ENCODE results near the gene SCARF2. TPM values are rescaled to one million over a fixed set of nuclear protein-coding genes. Genes with fewer than 3 reads are reported as not detected.

The SCARF2 gene
- total and polyA plus RNA-seq, 11 donors = 1.5 to 10.1 (median 2.8) TPM

- TF ChIP-seq POLR2A (IDR thresholded peaks at IDR 0.05) (no peak), CTCF (IDR thresholded peaks at IDR 0.05) (no peak)
- intact Hi-C loops (cut with DNase I) = no loop called here
- Histone ChIP-seq H3K27ac (no peak overlapping the region), H3K4me3 (no peak overlapping the region), H3K9me3 (no peaks in the 10 kb centered on the region), H3K27me3 (peaks cover 0 to 29% (median 0%) of the 10 kb centered on the region in 9 donors), H3K36me3 (peaks cover 0 to 30% (median 16%) of the 10 kb centered on the region in 9 donors), H3K4me1 (peaks cover 0 to 41% (median 22%) of the 10 kb centered on the region in 12 donors)
- DNase-seq (peak in 2 of 5 donors; percentile 13 to 23), ATAC-seq (no peak)
- WGBS, 4 donors = 93 to 100% (median 96%) methylated on average over 3 to 5 of the region's 5 CpGs
Measured at GRCh38 chr22:20439928-20440575, 2.4 kb upstream of the SCARF2 start.

GRCh38 chr22:20439556-20439927 lies 1.9 kb upstream of the SCARF2 start:
- DNase-seq = peak in 2 of 5 donors; percentile 6 to 28
- Histone ChIP-seq H3K27ac (no peak overlapping the region), H3K4me1 (peaks cover 0 to 42% (median 23%) of the 10 kb centered on the region in 12 donors), H3K9me3 (no peaks in the 10 kb centered on the region), H3K4me3 (no peak overlapping the region), H3K36me3 (peaks cover 0 to 25% (median 11%) of the 10 kb centered on the region in 9 donors), H3K27me3 (peaks cover 0 to 29% (median 0%) of the 10 kb centered on the region in 9 donors)
- 86 to 95% (median 92%) methylated on average over 2 to 4 of the region's 4 CpGs for WGBS, 4 donors
- intact Hi-C loops (cut with DNase I) = no loop called here
- no peak for TF ChIP-seq POLR2A (IDR thresholded peaks at IDR 0.05)
- no peak for TF ChIP-seq CTCF (IDR thresholded peaks at IDR 0.05)
- ATAC-seq = no peak

DNA sequence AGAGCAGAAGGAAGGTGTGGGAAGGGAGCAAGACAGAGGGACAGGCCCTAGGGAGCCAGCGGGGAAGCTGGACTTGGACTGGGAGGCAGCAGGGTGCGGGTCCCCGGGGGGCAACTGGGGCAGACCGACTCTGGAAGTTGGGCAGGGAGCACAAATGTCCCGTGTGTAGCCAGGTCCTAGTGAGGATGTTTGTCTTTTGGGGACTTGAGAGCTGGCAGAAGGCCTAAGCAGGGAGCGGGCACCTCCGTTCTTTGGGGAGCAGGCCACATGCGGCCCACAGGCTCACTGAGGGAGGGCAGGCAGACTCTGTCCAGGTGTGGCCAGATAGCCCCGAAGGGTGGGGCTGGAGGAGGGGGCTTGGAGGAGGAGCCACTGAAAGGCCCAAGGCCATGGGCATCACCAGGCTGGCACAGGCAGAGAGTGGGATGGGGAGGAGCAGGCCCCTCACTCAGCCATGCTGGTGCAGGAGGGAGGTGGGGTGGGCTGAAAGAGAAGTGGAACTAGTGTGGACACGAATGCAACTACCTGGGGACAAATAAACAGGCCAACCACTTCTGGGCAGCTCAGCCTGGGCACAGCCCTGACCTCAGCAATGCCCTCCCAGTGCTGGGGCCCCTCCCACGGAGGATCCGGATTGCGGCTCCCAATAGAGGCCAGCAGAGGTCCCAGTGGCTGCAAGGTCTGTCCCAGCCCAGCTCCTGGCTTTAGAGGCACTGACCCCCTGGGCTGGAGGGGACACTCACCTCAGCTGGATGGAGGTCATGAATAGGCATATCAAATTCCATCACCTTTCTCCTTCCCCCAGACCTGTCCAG lies 1.3 kb upstream of the SCARF2 start:
- Histone ChIP-seq H3K36me3 (peaks cover 0 to 18% (median 10%) of the 10 kb centered on the region in 9 donors), H3K4me1 (peaks cover 0 to 42% (median 24%) of the 10 kb centered on the region in 12 donors), H3K9me3 (no peaks in the 10 kb centered on the region), H3K4me3 (peak overlapping the region in 10 of 12 donors; percentile 56 to 85 (median 72)), H3K27ac (peak overlapping the region in 9 of 12 donors; percentile 58 to 93 (median 87)), H3K27me3 (peaks cover 0 to 29% (median 0%) of the 10 kb centered on the region in 9 donors)
- intact Hi-C loops (cut with DNase I) = no loop called here
- DNase-seq (peak in 2 of 5 donors; percentile 47 to 55), ATAC-seq (peak in 2 of 4 donors; percentile 40 to 45)
- TF ChIP-seq POLR2A (IDR thresholded peaks at IDR 0.05) (no peak), CTCF (IDR thresholded peaks at IDR 0.05) (peak in 8 of 12 donors; percentile 7 to 44 (median 23))
- WGBS, 4 donors = 66 to 80% (median 72%) methylated on average over 13 of the region's 13 CpGs

- no peak for ATAC-seq
- intact Hi-C loops (cut with DNase I) = no loop called here
- H3K27ac ChIP-seq = peak overlapping the region; percentile 58 to 93 (median 84)
- H3K27me3 ChIP-seq = peaks cover 0 to 29% (median 0%) of the 10 kb centered on the region in 9 donors
- peak in 2 of 5 donors; percentile 22 to 57 for DNase-seq
- H3K36me3 ChIP-seq = peaks cover 0 to 17% (median 10%) of the 10 kb centered on the region in 9 donors
- TF ChIP-seq POLR2A (IDR thresholded peaks at IDR 0.05) (no peak), CTCF (IDR thresholded peaks at IDR 0.05) (no peak)
- peak overlapping the region in 11 of 12 donors; percentile 56 to 85 (median 70) for H3K4me3 ChIP-seq
- peaks cover 0 to 42% (median 24%) of the 10 kb centered on the region in 12 donors for H3K4me1 ChIP-seq
- 39 to 50% (median 42%) methylated on average over 6 of the region's 6 CpGs for WGBS, 4 donors
- no peaks in the 10 kb centered on the region for H3K9me3 ChIP-seq
Measured at GRCh38 chr22:20438427-20438677, 727 bp upstream of the SCARF2 start.
